SK-N-SH (cell line): ENCODE results near the gene TMOD2. TPM values are rescaled to one million over a fixed set of nuclear protein-coding genes. Genes with fewer than 3 reads are reported as not detected.

ENCODE experiments used
- CTCF ChIA-PET: fragments of 300-600, 350-600 bp; formaldehyde crosslinking; extraction: SDS; loops from one replicate; lab custom pipeline; 2021; lab: Yijun Ruan, JAX
- POLR2A ChIA-PET: fragments of 350-600 bp; sonication (Branson Sonifier 250); formaldehyde crosslinking; extraction: SDS; loops from one replicate; lab custom pipeline; 2020; ENCODE audit warnings: antibody characterized with exemption, inconsistent platforms; lab: Yijun Ruan, JAX
- DNase-seq: peaks from one replicate; pipeline ENCODE4 v3.0.0; 2012
- H2AFZ ChIP-seq: fragments of 200-600 bp; sonication (generic); 2 replicates; pipeline ENCODE4 v1.8.1; 2016; ENCODE audit warnings: antibody characterized with exemption, mild to moderate bottlenecking, low read depth
- H3F3A ChIP-seq: fragments of 200-600 bp; sonication (generic); replicated peaks from 2 replicates; pipeline ENCODE3; 2016; ENCODE audit warnings: antibody characterized with exemption, mild to moderate bottlenecking; ENCODE audit not compliant: insufficient read depth
- H3K27ac ChIP-seq, 2 experiments: fragments of 200-500 bp in 1 of 2; fragments of 200-600 bp in 1 of 2; sonication (Bioruptor generic) in 1 of 2; sonication (generic), shearing (Covaris generic) in 1 of 2; 2 replicates each; pipeline versions ENCODE4 v1.5.1 to v1.6.1; 2014 to 2016; ENCODE audit warnings: low read depth in 2 of 2, inconsistent platforms in 1 of 2, low read length in 1 of 2, mild to moderate bottlenecking in 1 of 2, mixed read lengths in 1 of 2
- H3K27me3 ChIP-seq: fragments of 200-600 bp; sonication (generic), shearing (Covaris generic); 2 replicates; pipeline ENCODE4 v1.6.1; 2016; ENCODE audit warnings: mixed run types; ENCODE audit not compliant: insufficient read depth
- H3K36me3 ChIP-seq, 2 experiments: fragments of 200-500 bp in 1 of 2; fragments of 200-600 bp in 1 of 2; sonication (Bioruptor generic) in 1 of 2; sonication (generic) in 1 of 2; replicated peaks in 1 of 2; 2 replicates each; pipeline versions ENCODE3 to v1.5.1; 2014 to 2016; ENCODE audit warnings: low read length in 1 of 2, mild to moderate bottlenecking in 1 of 2; ENCODE audit not compliant: insufficient read depth in 2 of 2, control insufficient read depth in 1 of 2
- H3K4me1 ChIP-seq, 2 experiments: fragments of 200-500 bp in 1 of 2; fragments of 200-600 bp in 1 of 2; sonication (Bioruptor generic) in 1 of 2; sonication (generic), shearing (Covaris generic) in 1 of 2; 2 replicates each; pipeline versions ENCODE4 v1.5.1 to v1.6.1; 2014 to 2016; ENCODE audit warnings: low read depth in 1 of 2, low read length in 1 of 2, mixed run types in 1 of 2; ENCODE audit not compliant: insufficient read depth in 2 of 2, control insufficient read depth in 1 of 2
- H3K4me2 ChIP-seq: fragments of 200-600 bp; sonication (generic), shearing (Covaris generic); 2 replicates; pipeline ENCODE4 v1.6.1; 2017; ENCODE audit warnings: mixed run types
- H3K4me3 ChIP-seq, 2 experiments: fragments of 200-500 bp in 1 of 2; fragments of 200-600 bp in 1 of 2; sonication (Bioruptor generic) in 1 of 2; sonication (generic), shearing (Covaris generic) in 1 of 2; 2 replicates each; pipeline versions ENCODE4 v1.5.1 to v1.8.1; 2014 to 2016; ENCODE audit warnings: low read depth in 2 of 2, inconsistent platforms in 1 of 2, low read length in 1 of 2, mild to moderate bottlenecking in 1 of 2, mixed read lengths in 1 of 2, moderate library complexity in 1 of 2
- H3K79me2 ChIP-seq: fragments of 200-600 bp; sonication (generic); 2 replicates; pipeline ENCODE4 v1.8.1; 2017; ENCODE audit warnings: mild to moderate bottlenecking; ENCODE audit not compliant: insufficient read depth
- H3K9ac ChIP-seq: fragments of 200-600 bp; sonication (generic); 2 replicates; pipeline ENCODE4 v1.6.1; 2017; ENCODE audit warnings: mixed run types
- H3K9me2 ChIP-seq: fragments of 200-600 bp; sonication (generic); 2 replicates; pipeline ENCODE4 v1.6.1; 2017; ENCODE audit warnings: mixed run types
- H3K9me3 ChIP-seq: fragments of 200-600 bp; sonication (generic); 2 replicates; pipeline ENCODE4 v1.6.1; 2017; ENCODE audit warnings: mixed run types, mild to moderate bottlenecking, moderate library complexity
- H4K20me1 ChIP-seq: fragments of 200-600 bp; sonication (generic); 2 replicates; pipeline ENCODE4 v1.6.1; 2017; ENCODE audit warnings: mild to moderate bottlenecking, mixed run types; ENCODE audit not compliant: insufficient read depth
- CHD2 ChIP-seq: fragments of 150-350 bp; IDR thresholded peaks from 2 replicates; pipeline ENCODE4 v1.6.1; 2018; ENCODE audit warnings: low read length; ENCODE audit not compliant: partially characterized antibody
- EZH2phosphoT487 ChIP-seq: fragments of 200-600 bp; sonication (generic); IDR thresholded peaks from 2 replicates; pipeline ENCODE4 v1.6.1; 2017; ENCODE audit warnings: low read depth, mixed run types, mild to moderate bottlenecking, antibody characterized with exemption, moderate library complexity, borderline replicate concordance
- JUND ChIP-seq: IDR thresholded peaks from 2 replicates; pipeline ENCODE4 v1.4.0; 2012
- RAD21 ChIP-seq: IDR thresholded peaks from 2 replicates; pipeline ENCODE4 v1.6.1; 2012; ENCODE audit warnings: mild to moderate bottlenecking, low read length
- RCOR1 ChIP-seq: fragments of 150-350 bp; IDR thresholded peaks from 2 replicates; pipeline ENCODE4 v1.6.1; 2017; ENCODE audit warnings: antibody characterized with exemption, low read length
- SMC3 ChIP-seq: IDR thresholded peaks from 2 replicates; pipeline ENCODE4 v1.6.1; 2012; ENCODE audit warnings: low read depth, low read length, improper control_type of control experiment
- YY1 ChIP-seq: IDR thresholded peaks from 2 replicates; pipeline ENCODE4 v1.4.0; 2012; ENCODE audit warnings: low read depth, mild to moderate bottlenecking
- WGBS: methylation state at CpG from one replicate; pipeline ENCODE4 v1.1.6; 2017; ENCODE audit warnings: low lambda C conversion rate; 5-methylcytosine and 5-hydroxymethylcytosine counted together
- polyA plus RNA-seq, 3 experiments: library from polyadenylated mRNA; depleted of rRNA; stranded (reverse); fragments of >200 nt; gene quantifications; 2 replicates each; pipeline ENCODE4 v1.2.3, GENCODE V29; 2012
- TF ChIP-seq, protein P1 (sequence below): fragments of 200-600 bp; sonication (generic); IDR thresholded peaks from 2 replicates; pipeline ENCODE4 v1.6.1; 2017; ENCODE audit warnings: antibody characterized with exemption, mild to moderate bottlenecking, moderate library complexity

TMOD2 gene
- polyA plus RNA-seq, 1 of the 3 experiments (the other 2 are of a cell fraction), result 2.7 TPM

DNA sequence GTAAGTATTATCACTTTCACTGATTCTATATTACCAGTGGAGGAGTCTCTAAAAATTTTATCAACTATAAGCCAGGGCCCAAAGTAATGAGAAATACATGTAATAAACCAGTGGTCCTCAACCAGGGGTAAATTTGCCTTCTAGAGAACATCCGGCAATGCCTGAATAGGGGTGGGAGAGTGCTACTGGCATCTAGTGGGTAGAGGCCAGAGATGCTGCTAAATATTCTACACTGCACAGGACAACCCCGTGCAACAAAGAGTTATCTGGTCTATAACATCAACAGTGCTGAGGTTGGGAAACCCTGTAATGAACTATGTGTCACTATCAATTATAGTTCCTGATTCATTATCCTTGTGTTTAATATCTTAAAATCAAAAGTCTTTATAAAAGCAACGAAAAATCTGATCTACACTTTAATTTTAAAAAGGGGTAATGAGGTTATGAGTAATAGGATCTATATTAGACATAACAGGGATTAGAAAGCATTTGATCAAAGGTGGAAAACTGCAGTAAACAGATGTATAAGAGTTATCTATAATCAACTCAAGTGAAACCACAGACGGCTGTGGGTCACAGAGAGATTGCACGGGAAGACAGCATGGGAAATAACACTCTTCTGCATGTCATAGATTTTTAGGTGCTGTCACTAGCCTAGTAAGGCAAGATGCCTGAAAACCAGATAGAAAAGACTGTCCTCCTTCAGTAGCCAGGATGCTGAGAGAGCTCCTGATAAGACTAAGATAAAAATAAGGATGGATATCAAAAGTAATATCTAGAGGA, 16.0 kb upstream of the TMOD2 start:
- no peak overlapping the region for H3K9ac ChIP-seq
- ChIA-PET CTCF (interaction anchor here (1.2 to 17.1 kb wide), 5 partner anchors 10 to 100 kb away, joined by 3 to 130 read pairs (median 17); no protein-coding TSS in a partner anchor), POLR2A (interaction anchor here (1.3 kb wide), 1 partner anchor 54 kb away, joined by 3 read pairs; the partner anchor contains the start of gene SCG3)
- no peak overlapping the region; a peak in 1 of 4 replicates for H3K27ac ChIP-seq
- no peaks in the 10 kb centered on the region for H3K36me3 ChIP-seq
- H4K20me1 ChIP-seq, result no peaks in the 10 kb centered on the region
- no peaks in the 10 kb centered on the region for H3K27me3 ChIP-seq
- no peak overlapping the region for H2AFZ ChIP-seq
- no peaks in the 10 kb centered on the region for H3F3A ChIP-seq
- H3K79me2 ChIP-seq, result peaks cover 21% of the 10 kb centered on the region
- H3K4me2 ChIP-seq, result peak overlapping the region; percentile 67
- peak; percentile 33 for DNase-seq
- 51% methylated on average over 5 of the region's 5 CpGs for WGBS
- H3K9me3 ChIP-seq, result no peaks in the 10 kb centered on the region
- no peaks in the 10 kb centered on the region for H3K9me2 ChIP-seq
- TF ChIP-seq RAD21 (peak; percentile 70), JUND (no peak), RCOR1 (no peak), YY1 (no peak), SMC3 (peak; percentile 36; the same call in 1 of the 2 replicates), CHD2 (no peak)
- TF ChIP-seq, protein P1, sequence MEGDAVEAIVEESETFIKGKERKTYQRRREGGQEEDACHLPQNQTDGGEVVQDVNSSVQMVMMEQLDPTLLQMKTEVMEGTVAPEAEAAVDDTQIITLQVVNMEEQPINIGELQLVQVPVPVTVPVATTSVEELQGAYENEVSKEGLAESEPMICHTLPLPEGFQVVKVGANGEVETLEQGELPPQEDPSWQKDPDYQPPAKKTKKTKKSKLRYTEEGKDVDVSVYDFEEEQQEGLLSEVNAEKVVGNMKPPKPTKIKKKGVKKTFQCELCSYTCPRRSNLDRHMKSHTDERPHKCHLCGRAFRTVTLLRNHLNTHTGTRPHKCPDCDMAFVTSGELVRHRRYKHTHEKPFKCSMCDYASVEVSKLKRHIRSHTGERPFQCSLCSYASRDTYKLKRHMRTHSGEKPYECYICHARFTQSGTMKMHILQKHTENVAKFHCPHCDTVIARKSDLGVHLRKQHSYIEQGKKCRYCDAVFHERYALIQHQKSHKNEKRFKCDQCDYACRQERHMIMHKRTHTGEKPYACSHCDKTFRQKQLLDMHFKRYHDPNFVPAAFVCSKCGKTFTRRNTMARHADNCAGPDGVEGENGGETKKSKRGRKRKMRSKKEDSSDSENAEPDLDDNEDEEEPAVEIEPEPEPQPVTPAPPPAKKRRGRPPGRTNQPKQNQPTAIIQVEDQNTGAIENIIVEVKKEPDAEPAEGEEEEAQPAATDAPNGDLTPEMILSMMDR, result peak; percentile 32
- H3K4me3 ChIP-seq, result no peak overlapping the region
- H3K4me1 ChIP-seq, result peaks cover 0 to 23% of the 10 kb centered on the region in 2 experiments; a peak in 2 of 4 replicates

DNA sequence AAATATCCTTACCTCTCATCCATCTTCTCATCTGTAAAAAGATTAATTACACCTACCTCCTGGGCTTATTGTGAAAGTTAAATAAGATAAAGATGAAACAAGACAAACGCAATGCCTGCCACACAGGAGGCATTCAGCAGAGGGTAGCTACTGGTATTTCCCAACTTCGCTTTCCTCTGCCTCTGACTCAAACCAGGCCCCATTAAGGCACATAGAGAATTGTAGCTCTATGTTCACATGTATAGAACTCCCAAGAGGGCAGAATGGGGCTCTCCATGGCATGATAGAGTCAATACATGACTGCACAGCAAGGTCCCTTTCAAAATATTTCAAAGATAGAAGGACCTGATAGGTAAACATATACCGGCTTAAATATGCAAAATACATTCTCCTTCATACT, 15.3 kb upstream of the TMOD2 start:
- DNase-seq, result peak; percentile 14
- WGBS, result 80% methylated on average over 3 of the region's 3 CpGs
- ChIA-PET POLR2A (interaction anchor here (1.3 kb wide), 1 partner anchor 55 kb away, joined by 3 read pairs; the partner anchor contains the start of gene SCG3), CTCF (interaction anchor here (0.7 to 17.1 kb wide), 6 partner anchors 10 to 86 kb away, joined by 3 to 130 read pairs (median 12); no protein-coding TSS in a partner anchor)
- Histone ChIP-seq H4K20me1 (no peaks in the 10 kb centered on the region), H3K27ac (no peak overlapping the region), H3K27me3 (no peaks in the 10 kb centered on the region), H3K36me3 (no peaks in the 10 kb centered on the region), H2AFZ (no peak overlapping the region), H3F3A (no peaks in the 10 kb centered on the region), H3K79me2 (peaks cover 16% of the 10 kb centered on the region), H3K9ac (no peak overlapping the region), H3K4me1 (peaks cover 0 to 23% of the 10 kb centered on the region in 2 experiments; a peak in 2 of 4 replicates), H3K4me2 (peak overlapping the region; percentile 67), H3K9me3 (no peaks in the 10 kb centered on the region), H3K9me2 (no peaks in the 10 kb centered on the region), H3K4me3 (peak overlapping the region; percentile 51 to 74; a peak in 3 of 4 replicates)
- no peak for TF ChIP-seq EZH2phosphoT487
